Epithelial cell of proximal tubule (primary cell): ENCODE data around the gene PAX8. TPM values are rescaled to one million over a fixed set of nuclear protein-coding genes. Genes with fewer than 3 reads are reported as not detected.
A peak's percentile ranks its signal among the peaks of the same experiment; 100 is the strongest.
"Not testable (repeated sequence)": the region's sequence is repeated elsewhere in the genome, so short reads cannot be mapped to it uniquely, and the experiment has no call there.

Experiments used
- DNase-seq: peaks from one replicate; pipeline ENCODE4 v3.0.0-alpha.2; 2011; ENCODE audit warnings: low read depth
- H3K4me3 ChIP-seq: 2 replicates; pipeline ENCODE4 v1.5.1; 2011; ENCODE audit warnings: low read depth, mild to moderate bottlenecking, low read length
- CTCF ChIP-seq: conservative IDR thresholded peaks from 2 replicates; pipeline ENCODE4 v1.5.1; 2012; ENCODE audit warnings: low read depth, mild to moderate bottlenecking, low read length
- total RNA-seq: library from RNA; depleted of rRNA; stranded (reverse); fragments of >200 nt; gene quantifications from 2 replicates; pipeline ENCODE4 v1.2.3, GENCODE V29; 2015

Gene PAX8
- total RNA-seq, 1 donor from 2014 or later = 127 TPM

- no peak for DNase-seq
- no peak overlapping the region for H3K4me3 ChIP-seq
- TF ChIP-seq CTCF = no peak
These were observed 31.1 kb upstream of the PAX8 start for GRCh38 chr2:113309655-113310387.

GRCh38 chr2:113308784-113309183 lies 30.1 kb upstream of the PAX8 start:
- peak; percentile 39 for TF ChIP-seq CTCF
- not testable (repeated sequence) for H3K4me3 ChIP-seq, DNase-seq

- not testable (repeated sequence) for H3K4me3 ChIP-seq, DNase-seq
These were observed 27.5 kb upstream of the PAX8 start for GRCh38 chr2:113306207-113306606.

DNA sequence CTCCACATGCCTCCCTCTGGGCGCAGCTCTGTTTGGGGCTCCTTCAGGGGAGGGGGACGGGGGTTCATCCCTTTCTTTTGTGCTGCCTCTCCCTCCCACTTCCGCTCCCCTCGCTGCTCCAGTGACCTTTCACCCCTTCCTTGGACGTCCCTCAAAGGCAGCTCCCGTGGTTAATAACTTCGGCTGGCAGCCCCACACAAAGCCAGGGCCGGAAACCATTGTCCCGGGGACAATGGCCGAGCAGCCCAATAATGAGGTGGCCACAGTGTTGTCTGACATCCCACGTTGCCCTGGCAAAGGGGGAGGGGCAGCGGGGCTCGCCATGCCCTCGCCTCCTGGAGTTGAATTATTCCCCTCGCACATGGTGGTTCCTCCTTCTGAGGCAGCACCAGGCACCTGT lies 27.0 kb upstream of the PAX8 start:
- not testable (repeated sequence) for H3K4me3 ChIP-seq, DNase-seq

- H3K4me3 ChIP-seq = no peak overlapping the region
- TF ChIP-seq CTCF = no peak
- DNase-seq = no peak
These were observed 26.4 kb upstream of the PAX8 start for GRCh38 chr2:113305146-113305545.

DNA sequence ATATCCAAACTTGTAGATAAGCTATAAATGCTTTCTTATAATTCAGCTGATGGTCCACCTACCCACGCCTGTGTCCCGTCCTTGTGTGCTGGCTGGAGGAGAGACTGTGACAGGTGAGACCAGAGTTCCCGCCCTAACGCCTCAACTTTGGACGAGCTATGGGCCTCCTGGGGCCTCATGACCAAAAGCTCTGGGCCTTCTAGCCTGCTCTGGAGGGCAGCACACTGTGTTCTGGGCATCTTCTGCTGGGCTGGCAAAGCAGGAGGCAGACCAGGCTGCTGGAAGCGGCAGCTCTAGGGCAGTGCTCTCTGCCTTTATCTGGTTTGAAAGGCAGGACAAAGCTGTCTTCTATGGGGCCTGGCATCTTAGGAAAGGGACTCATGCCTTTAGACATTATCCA lies 26.0 kb upstream of the PAX8 start:
- H3K4me3 ChIP-seq = no peak overlapping the region
- no peak for TF ChIP-seq CTCF

DNA sequence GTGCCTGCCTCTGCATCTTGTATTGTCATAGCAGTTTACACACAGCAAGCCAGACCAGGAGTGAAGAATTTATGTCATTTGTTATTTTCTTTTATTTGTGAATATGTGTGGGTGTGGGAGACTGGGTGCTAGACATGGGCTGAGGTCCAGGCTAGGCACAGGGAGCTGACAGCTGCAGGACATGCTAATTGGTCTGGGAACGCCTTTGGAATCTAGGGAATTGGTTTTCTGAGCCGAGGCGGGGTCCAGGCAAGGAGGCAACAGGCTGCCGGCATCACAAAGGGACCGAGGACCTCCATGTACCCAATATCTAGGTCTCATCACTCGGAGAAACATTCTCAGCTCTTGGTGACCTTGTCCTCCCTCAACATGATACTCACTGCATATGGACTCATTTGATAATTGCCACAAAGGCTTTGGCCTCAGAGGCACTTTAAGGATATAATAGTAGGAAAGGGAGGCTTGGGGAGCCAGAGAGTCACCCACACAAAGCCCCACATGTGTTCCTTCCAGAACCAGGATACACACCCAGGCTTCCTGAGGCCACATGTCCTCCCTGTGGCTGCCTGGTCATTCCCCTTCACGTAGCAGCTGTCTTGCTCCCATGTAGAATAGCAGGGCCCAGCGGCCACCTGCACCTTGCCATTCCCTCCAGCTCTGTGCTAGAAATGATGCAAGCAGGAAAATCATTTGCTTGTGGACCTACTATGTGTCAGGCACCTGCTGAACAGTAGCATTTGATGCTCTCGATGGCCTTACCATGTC lies 23.7 kb upstream of the PAX8 start:
- not testable (repeated sequence) for DNase-seq, H3K4me3 ChIP-seq

More for the DNA sequence above, 26.0 kb upstream of the PAX8 start:
- DNase-seq = no peak

GRCh38 chr2:113300281-113300680 lies 21.6 kb upstream of the PAX8 start:
- TF ChIP-seq CTCF = no peak
- H3K4me3 ChIP-seq = no peak overlapping the region
- DNase-seq = no peak
